WI38 (cell line): ENCODE results near the gene GINS2.

Source experiments
- H3K4me3 ChIP-seq: 2 replicates; pipeline ENCODE4 v1.5.1; 2011; ENCODE audit warnings: low read depth, mild to moderate bottlenecking, control low read depth, low read length
- TF ChIP-seq, protein P1 (sequence below): IDR thresholded peaks from 2 replicates; pipeline ENCODE4 v1.5.1; 2012; ENCODE audit warnings: low read depth, mild to moderate bottlenecking, control low read depth, low read length

The GINS2 gene

GRCh38 chr16:85716022-85716679 is 27.4 kb upstream of the GINS2 start:
- TF ChIP-seq, protein P1, sequence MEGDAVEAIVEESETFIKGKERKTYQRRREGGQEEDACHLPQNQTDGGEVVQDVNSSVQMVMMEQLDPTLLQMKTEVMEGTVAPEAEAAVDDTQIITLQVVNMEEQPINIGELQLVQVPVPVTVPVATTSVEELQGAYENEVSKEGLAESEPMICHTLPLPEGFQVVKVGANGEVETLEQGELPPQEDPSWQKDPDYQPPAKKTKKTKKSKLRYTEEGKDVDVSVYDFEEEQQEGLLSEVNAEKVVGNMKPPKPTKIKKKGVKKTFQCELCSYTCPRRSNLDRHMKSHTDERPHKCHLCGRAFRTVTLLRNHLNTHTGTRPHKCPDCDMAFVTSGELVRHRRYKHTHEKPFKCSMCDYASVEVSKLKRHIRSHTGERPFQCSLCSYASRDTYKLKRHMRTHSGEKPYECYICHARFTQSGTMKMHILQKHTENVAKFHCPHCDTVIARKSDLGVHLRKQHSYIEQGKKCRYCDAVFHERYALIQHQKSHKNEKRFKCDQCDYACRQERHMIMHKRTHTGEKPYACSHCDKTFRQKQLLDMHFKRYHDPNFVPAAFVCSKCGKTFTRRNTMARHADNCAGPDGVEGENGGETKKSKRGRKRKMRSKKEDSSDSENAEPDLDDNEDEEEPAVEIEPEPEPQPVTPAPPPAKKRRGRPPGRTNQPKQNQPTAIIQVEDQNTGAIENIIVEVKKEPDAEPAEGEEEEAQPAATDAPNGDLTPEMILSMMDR = no peak
- no peak overlapping the region for H3K4me3 ChIP-seq

GRCh38 chr16:85715169-85716021 is 26.6 kb upstream of the GINS2 start:
- no peak overlapping the region for H3K4me3 ChIP-seq
- TF ChIP-seq, protein P1 = no peak

- TF ChIP-seq, protein P1 = no peak
- H3K4me3 ChIP-seq = no peak overlapping the region
These were observed 24.0 kb upstream of the GINS2 start for GRCh38 chr16:85712801-85713200.

- TF ChIP-seq, protein P1 = no peak
- H3K4me3 ChIP-seq = no peak overlapping the region
These were observed 23.3 kb upstream of the GINS2 start for GRCh38 chr16:85711982-85712587.

DNA sequence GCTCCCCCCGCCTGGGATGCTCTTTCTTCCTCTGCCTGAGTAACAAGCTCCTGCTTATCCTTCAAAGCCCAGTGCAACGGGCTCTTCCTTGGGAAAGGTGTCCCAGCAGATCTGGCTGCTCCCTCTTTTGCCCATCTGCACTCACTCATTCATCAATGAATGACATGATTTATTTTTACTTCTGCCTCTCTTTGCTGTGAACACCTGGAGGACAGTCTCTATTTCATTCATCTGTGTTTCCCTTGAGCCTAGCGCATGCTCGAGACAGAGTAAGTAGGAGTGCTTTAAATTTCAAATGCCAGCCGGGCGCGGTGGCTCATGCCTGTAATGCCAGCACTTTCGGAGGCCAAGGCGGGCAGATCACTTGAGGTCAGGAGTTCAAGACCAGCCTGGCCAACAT is 22.0 kb upstream of the GINS2 start:
- TF ChIP-seq, protein P1 = no peak
- no peak overlapping the region for H3K4me3 ChIP-seq

DNA sequence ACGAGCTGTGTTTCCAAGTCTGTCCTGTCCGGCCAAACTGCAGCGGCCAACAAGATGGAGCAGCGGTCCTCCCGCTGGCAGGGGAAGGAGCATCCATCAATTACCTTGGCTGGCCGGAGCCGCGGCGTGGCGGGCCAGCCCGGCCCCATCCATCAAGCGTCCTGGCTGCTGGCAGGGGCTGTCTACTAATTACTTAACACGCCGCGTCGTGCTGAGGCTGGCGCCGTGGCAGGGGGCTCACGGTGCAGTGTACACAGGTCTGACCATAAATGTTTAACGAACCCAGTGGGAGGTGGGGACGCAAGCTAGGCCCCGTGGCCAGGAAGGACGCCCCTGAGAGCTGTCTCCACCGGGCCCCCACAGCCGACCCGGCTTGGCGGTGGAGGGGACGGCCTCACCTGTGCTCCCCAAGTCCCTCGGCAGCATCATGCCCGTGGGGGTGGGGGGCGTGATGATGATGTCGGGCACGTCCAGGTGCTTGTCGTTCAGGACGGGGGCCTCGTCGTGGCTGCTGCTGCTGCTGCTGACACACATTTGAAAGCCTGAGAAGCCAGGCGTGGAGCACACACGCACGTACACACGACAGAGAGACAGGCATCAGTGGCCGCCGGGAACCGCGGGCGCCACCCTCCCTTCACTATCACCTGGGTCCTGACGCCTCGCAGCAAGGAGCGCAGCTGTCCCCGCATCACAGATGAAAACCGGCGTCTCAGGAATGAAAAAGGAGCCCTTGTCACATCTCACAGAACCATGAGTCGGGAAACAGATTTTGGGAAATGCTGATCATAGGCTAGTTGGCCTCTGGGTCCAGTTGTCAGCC is 21.2 kb upstream of the GINS2 start:
- H3K4me3 ChIP-seq = no peak overlapping the region
- TF ChIP-seq, protein P1 = no peak
